GM12892 (cell line): ENCODE measurements around the gene DNAH2.

Experiments
- POLR2A ChIP-seq: IDR thresholded peaks from 2 replicates; pipeline ENCODE4 v1.6.1; 2011; ENCODE audit warnings: low read depth, low read length, control low read depth
- POLR2AphosphoS5 ChIP-seq: IDR thresholded peaks from 2 replicates; pipeline ENCODE4 v1.6.1; 2011; ENCODE audit warnings: low read depth, low read length, control low read depth
- TAF1 ChIP-seq: IDR thresholded peaks from 2 replicates; pipeline ENCODE4 v1.6.1; 2011; ENCODE audit warnings: low read depth, mild to moderate bottlenecking, control low read depth, low read length, borderline replicate concordance

GRCh38 chr17:7710301-7710700 lies 7.2 kb upstream of the DNAH2 start:
- no peak for TF ChIP-seq POLR2AphosphoS5
- TF ChIP-seq POLR2A, result no peak
- no peak for TF ChIP-seq TAF1
